Measurements from ENCODE around the gene CACNA2D4. TPM values are rescaled to one million over a fixed set of nuclear protein-coding genes. Genes with fewer than 3 reads are reported as not detected.
A peak's percentile ranks its signal among the peaks of the same experiment; 100 is the strongest.

Gene CACNA2D4
- total RNA-seq, 1 donor = 0.27 TPM

DNA sequence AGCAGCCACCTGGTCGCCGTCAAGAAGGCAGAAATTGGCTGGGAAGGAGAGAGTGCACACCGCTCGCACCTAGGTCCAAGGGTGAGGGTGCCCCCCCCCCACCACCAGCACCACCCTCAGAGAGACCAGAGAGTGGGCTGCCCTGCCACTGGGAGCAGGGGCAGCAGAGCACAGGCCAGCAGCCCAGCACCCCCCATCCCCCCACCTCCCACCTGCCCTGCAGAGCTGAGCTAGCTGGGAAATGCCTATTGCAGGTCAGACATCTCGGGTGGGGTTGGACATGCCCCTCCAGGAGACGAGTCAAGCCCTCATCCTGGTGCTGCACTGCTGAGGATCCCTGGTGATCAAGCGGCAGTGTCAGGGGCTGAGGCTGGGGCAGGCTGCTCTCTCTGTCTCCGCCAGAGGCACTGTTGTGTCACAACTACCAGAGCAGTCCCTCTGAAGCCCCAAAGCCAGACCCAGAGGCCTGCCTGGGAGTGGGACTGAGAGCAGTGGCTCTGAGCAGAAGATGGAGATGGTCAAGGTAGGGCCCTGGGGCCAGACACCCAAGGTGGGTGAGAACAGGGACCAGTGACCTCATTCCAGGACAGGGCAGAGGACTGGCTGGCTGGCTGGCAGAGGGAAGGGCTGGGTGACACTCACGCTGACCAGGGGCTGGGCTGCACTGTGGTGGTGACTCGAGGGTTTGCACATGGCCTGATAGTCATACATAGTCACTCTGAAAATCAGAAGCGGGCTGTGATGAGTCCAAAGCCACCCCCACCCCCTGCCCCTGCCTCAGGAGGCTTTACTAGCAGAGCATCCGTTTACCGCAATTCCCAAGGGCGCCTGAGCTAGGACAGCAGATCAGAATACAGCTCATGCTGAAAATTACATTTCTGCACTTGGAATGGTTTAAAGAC is 117.8 kb downstream of the CACNA2D4 start:
- H3K4me3 ChIP-seq (ENCODE audit: low read depth, low read length) = no peak overlapping the region
- TF ChIP-seq, protein P1, sequence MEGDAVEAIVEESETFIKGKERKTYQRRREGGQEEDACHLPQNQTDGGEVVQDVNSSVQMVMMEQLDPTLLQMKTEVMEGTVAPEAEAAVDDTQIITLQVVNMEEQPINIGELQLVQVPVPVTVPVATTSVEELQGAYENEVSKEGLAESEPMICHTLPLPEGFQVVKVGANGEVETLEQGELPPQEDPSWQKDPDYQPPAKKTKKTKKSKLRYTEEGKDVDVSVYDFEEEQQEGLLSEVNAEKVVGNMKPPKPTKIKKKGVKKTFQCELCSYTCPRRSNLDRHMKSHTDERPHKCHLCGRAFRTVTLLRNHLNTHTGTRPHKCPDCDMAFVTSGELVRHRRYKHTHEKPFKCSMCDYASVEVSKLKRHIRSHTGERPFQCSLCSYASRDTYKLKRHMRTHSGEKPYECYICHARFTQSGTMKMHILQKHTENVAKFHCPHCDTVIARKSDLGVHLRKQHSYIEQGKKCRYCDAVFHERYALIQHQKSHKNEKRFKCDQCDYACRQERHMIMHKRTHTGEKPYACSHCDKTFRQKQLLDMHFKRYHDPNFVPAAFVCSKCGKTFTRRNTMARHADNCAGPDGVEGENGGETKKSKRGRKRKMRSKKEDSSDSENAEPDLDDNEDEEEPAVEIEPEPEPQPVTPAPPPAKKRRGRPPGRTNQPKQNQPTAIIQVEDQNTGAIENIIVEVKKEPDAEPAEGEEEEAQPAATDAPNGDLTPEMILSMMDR (IDR thresholded peaks at IDR 0.05; ENCODE audit: insufficient read depth, low read length) = peak; percentile 13
- no peak for DNase-seq (ENCODE audit: low read depth)

DNA sequence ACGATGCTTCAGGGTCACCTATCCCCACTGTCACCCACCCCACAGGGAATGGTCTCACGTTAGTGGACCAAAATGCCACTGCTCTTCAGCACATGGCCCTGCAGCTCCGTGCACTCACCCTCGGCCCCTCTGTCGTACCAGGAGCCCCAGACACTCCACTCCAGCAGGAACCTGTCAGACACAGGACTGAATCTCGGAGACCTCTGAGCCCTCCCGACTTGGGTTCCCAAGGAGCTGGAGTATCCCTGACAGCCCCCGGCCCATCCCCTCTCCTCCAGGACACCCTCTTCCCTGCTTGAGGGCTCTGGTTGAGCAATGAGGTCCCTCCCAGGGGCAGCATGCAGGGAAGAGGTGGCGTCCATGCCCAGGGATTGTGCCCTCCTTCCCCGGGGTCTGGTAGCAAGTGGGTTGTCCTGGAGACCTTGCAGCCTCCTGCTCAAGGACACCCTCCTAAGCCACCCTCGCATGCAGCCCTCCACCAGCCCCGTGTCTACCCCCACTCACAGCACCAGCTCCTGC is 118.5 kb downstream of the CACNA2D4 start:
- DNase-seq (ENCODE audit: low read depth) = no peak
- no peak overlapping the region for H3K4me3 ChIP-seq (ENCODE audit: low read depth, low read length)
- TF ChIP-seq, protein P1 (IDR thresholded peaks at IDR 0.05; ENCODE audit: insufficient read depth, low read length) = no peak

DNA sequence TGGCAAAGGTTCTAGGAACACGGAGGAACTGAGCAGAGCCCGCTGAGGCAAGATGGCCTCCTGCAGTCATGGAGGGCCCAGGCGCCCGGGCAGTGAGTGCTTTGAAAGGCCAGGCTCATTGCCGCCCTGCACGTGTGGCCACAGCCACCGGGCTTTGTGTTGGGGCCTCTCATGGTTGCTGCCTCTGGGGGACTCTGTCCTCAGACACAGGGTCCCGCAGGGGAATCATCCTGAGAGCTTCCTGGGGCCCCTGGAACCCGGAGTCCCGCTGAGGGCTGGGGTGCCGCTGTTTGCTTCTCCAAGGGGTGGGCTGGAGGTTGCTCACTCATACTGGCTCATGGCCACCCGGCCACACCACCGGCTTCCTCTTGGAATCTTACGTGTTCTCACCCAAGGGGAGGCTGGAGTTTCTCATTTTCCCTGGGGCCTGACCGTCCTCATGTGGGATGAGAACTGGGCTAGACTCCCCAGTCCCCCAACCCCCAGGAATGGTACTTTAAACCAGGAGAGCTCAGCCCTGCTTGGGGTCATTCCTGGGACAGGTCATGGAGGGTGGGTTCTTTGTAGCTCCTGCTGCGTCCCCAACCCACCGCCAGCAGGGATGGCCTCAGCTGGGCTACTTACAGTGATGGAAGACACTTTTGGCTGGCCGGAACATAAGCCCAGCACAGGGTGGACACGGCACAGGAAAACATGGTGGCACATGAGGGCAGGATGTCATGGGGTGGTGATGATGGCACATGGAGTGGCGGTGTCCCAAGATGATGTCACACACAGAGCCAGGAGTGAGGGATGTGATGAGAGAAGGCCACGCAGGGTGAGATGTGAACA is 119.2 kb downstream of the CACNA2D4 start:
- no peak overlapping the region for H3K4me3 ChIP-seq (ENCODE audit: low read depth, low read length)
- TF ChIP-seq, protein P1 (IDR thresholded peaks at IDR 0.05; ENCODE audit: insufficient read depth, low read length) = no peak
- DNase-seq (ENCODE audit: low read depth) = no peak

DNA sequence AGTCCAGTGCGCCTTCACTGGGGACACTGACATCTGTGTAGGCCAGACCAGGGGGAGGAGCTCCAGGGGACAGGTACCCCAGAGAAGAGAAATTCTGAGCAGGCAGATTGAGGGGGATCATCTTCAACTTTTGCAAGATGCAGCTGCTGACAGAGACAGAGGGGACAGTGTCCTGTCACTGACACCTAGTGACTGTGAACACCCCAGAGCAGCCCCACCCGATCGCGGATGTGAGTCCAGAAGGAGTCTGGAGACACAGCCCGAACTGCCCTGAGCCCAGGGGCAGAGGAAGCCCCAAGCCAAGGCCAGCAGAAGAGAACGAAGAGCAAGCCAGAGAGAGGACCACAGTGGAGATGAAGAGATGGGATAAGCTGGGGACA is 119.8 kb downstream of the CACNA2D4 start:
- no peak for DNase-seq (ENCODE audit: low read depth)
- TF ChIP-seq, protein P1 (IDR thresholded peaks at IDR 0.05; ENCODE audit: insufficient read depth, low read length) = no peak
- no peak overlapping the region for H3K4me3 ChIP-seq (ENCODE audit: low read depth, low read length)

DNA sequence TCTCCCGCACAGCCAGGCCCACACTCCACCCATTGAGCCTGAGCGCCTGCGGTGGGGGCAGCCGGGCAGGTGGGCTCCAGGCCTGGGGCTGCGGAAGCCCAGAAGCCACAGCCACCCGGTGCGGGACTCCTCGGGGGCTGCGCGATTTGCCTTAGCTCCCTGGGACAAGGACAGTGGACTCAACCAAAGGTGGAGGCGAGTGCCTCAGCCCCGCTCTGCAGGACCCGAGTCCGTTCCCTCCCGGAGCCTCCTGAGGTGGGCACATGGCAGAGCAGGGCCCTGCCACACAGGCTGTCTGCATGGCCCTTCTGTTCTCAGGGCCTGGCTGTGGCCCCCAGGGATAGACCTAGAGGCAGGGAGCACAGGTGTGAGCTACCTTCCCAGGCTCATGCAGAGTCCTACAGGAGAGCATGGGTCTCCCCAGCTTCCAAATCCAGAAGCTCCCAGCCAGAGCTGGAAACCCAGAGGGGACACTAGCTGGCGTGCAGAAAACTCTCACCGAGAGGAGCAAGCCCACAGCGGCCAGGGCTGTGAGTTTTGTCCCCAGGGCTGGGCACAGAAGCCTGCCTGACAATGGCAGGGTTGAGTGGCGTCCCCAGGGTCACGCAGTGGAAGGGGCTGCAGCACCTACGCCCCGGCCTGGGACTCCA is 120.3 kb downstream of the CACNA2D4 start:
- TF ChIP-seq, protein P1 (IDR thresholded peaks at IDR 0.05; ENCODE audit: insufficient read depth, low read length) = no peak
- no peak overlapping the region for H3K4me3 ChIP-seq (ENCODE audit: low read depth, low read length)
- no peak for DNase-seq (ENCODE audit: low read depth)
